GM13977 (cell line): ENCODE measurements around the gene ZNF362.

ENCODE experiments used
- DNase-seq: peaks from one replicate; pipeline ENCODE4 v3.0.0; 2012; ENCODE audit warnings: low spot score
- in situ Hi-C: fragments of 300-500 bp; cut with MboI; formaldehyde crosslinking; loops from one replicate; pipeline ENCODE4 v1.12.0; 2022; ENCODE audit warnings: low sequenced_read_pairs, low pct_unique_long_range_greater_than_20kb, mixed read lengths, inconsistent platforms; ENCODE audit not compliant: unreplicated experiment
- TF ChIP-seq, protein P1 (sequence below): IDR thresholded peaks from 2 replicates; pipeline ENCODE4 v1.5.1; 2012; ENCODE audit warnings: mild to moderate bottlenecking, control low read depth; ENCODE audit not compliant: insufficient read depth; ENCODE audit errors: extremely low read depth, missing control alignments

ZNF362 gene

GRCh38 chr1:33265780-33266605 is 9.7 kb downstream of the ZNF362 start:
- TF ChIP-seq, protein P1, sequence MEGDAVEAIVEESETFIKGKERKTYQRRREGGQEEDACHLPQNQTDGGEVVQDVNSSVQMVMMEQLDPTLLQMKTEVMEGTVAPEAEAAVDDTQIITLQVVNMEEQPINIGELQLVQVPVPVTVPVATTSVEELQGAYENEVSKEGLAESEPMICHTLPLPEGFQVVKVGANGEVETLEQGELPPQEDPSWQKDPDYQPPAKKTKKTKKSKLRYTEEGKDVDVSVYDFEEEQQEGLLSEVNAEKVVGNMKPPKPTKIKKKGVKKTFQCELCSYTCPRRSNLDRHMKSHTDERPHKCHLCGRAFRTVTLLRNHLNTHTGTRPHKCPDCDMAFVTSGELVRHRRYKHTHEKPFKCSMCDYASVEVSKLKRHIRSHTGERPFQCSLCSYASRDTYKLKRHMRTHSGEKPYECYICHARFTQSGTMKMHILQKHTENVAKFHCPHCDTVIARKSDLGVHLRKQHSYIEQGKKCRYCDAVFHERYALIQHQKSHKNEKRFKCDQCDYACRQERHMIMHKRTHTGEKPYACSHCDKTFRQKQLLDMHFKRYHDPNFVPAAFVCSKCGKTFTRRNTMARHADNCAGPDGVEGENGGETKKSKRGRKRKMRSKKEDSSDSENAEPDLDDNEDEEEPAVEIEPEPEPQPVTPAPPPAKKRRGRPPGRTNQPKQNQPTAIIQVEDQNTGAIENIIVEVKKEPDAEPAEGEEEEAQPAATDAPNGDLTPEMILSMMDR: no peak
- DNase-seq: no peak
- in situ Hi-C loops: no loop called here

- in situ Hi-C loops: no loop called here
- TF ChIP-seq, protein P1: no peak
- DNase-seq: no peak
These were observed 10.5 kb downstream of the ZNF362 start for GRCh38 chr1:33266766-33267165.

DNA sequence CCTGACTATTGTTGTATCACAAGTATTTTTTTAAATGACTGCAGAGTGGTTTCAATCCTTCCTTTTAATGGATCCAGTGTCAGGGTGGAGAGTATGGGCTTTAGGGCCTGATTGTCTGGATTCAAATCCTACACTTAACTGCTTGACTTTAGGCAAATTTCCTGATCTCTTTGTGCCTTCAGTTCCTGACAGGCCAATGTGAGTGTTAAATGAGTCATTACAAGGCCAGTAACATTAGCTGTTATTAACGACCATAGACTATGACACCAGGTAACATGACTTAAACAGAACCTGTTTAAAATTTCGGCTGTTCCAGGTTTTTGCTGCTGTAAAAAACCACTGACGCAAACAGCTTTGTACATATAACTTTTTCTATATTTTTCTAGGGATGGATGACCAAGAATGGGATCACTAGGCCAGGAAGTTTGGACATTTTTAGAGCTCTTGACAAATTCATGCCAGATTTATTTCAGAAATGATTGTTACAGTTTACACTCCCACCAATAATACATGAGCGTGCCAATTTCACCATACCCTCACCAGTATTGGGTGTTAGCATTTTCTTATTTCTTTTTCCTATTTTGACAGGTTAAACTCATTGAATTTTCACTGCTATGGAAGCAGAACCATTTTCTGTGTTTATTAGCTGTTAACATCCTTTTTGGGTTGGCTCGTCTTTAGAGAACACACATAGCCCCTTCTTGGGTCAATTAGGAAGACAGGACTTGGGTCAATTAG is 11.3 kb downstream of the ZNF362 start:
- no peak for DNase-seq
- TF ChIP-seq, protein P1: no peak
- in situ Hi-C loops: no loop called here

- in situ Hi-C loops: no loop called here
- DNase-seq: no peak
- TF ChIP-seq, protein P1: no peak
These were observed 12.2 kb downstream of the ZNF362 start for GRCh38 chr1:33268457-33268856.

DNA sequence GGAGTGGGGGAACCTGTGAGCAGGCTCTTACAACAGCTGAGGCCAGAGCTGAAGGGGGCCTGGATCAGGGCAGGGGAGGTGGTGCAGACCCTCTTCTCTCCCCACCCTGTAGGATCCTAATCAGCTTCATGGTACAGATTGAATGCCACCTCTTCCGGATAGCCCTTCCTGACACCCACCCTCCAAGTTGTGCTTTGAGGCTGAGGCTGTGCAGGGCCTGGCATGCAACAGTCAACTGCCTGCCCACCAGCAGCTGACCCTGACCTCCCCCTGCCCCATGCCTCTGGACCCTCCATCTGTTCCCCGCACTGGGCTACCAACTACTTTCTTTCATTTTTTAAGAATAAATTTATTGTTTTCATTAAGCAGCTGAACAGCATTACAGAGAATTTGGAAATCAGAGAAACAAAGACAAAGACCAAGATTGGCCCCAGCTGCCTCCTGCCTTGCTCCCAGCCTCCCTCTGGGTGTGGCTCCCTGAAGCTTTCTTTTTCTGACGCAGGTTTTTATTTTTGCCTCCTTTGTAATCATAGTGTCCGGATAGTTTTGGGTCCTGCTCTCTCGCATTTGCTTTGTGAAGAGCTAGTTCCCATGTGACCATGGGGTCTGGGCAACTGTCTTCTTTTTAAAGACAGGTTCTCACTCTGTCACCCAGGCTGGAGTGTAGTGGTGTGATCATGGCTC is 12.8 kb downstream of the ZNF362 start:
- no peak for DNase-seq
- in situ Hi-C loops: no loop called here
- TF ChIP-seq, protein P1: no peak

- no peak for DNase-seq
- TF ChIP-seq, protein P1: no peak
- in situ Hi-C loops: no loop called here
These were observed 13.3 kb downstream of the ZNF362 start for GRCh38 chr1:33269621-33270020.
